HepG2 (cell line): Measurements from ENCODE around the gene PTCRA. TPM values are rescaled to one million over a fixed set of nuclear protein-coding genes. Genes with fewer than 3 reads are reported as not detected.

Experiments used
- ADNP ChIP-seq: sonication (generic); formaldehyde crosslinking; IDR thresholded peaks from 2 replicates; pipeline ENCODE4 v1.4.0; 2020; ENCODE audit warnings: missing genetic modification reagents
- ARID4A ChIP-seq: sonication (generic); formaldehyde crosslinking; IDR thresholded peaks from 2 replicates; pipeline ENCODE4 v1.5.0; 2020; ENCODE audit warnings: mild to moderate bottlenecking, missing genetic modification reagents, borderline replicate concordance
- ARNT2 ChIP-seq: sonication (generic); formaldehyde crosslinking; IDR thresholded peaks from 2 replicates; pipeline ENCODE4 v1.8.0; 2022; ENCODE audit warnings: mild to moderate bottlenecking, low read depth, missing genetic modification reagents, moderate library complexity
- BORCS8-MEF2B ChIP-seq: sonication (generic); formaldehyde crosslinking; IDR thresholded peaks from 2 replicates; pipeline ENCODE4 v1.8.0; 2022; ENCODE audit warnings: mild to moderate bottlenecking, missing genetic modification reagents
- DMAP1 ChIP-seq: IDR thresholded peaks from 2 replicates; pipeline ENCODE4 v1.6.1; 2016
- E2F1 ChIP-seq: sonication (generic); formaldehyde crosslinking; IDR thresholded peaks from 2 replicates; pipeline ENCODE4 v1.5.0; 2020; ENCODE audit warnings: missing genetic modification reagents
- ELF3 ChIP-seq: IDR thresholded peaks from 2 replicates; pipeline ENCODE4 v1.6.1; 2016; ENCODE audit warnings: missing genetic modification reagents, missing compliant biosample characterization
- SAP130 ChIP-seq: IDR thresholded peaks from 2 replicates; pipeline ENCODE4 v1.6.1; 2016; ENCODE audit warnings: low read depth
- YEATS4 ChIP-seq: sonication (generic); formaldehyde crosslinking; IDR thresholded peaks from 2 replicates; pipeline ENCODE4 v1.4.0; 2020; ENCODE audit warnings: missing genetic modification reagents, borderline replicate concordance
- ZBTB7B ChIP-seq: sonication (generic); formaldehyde crosslinking; IDR thresholded peaks from 2 replicates; pipeline ENCODE4 v1.4.0; 2020; ENCODE audit warnings: missing genetic modification reagents
- ZNF496 ChIP-seq: sonication (generic); formaldehyde crosslinking; IDR thresholded peaks from 2 replicates; pipeline ENCODE4 v1.8.1; 2023; ENCODE audit warnings: mild to moderate bottlenecking, moderate library complexity, missing genetic modification reagents; ENCODE audit not compliant: insufficient replicate concordance
- ZNF556 ChIP-seq: sonication (generic); formaldehyde crosslinking; IDR thresholded peaks from 2 replicates; pipeline ENCODE4 v1.4.0; 2020; ENCODE audit warnings: mild to moderate bottlenecking, missing genetic modification reagents, borderline replicate concordance
- ZNF580 ChIP-seq: IDR thresholded peaks from 2 replicates; pipeline ENCODE4 v1.6.1; 2016; ENCODE audit warnings: low read depth, borderline replicate concordance
- ZNF678 ChIP-seq: sonication (generic); formaldehyde crosslinking; IDR thresholded peaks from 2 replicates; pipeline ENCODE4 v1.4.0; 2020; ENCODE audit warnings: mild to moderate bottlenecking, missing genetic modification reagents
- polyA plus RNA-seq, 8 experiments: library from polyadenylated mRNA; depleted of rRNA in 3 of 8; stranded (reverse) in 7 of 8; unstranded in 1 of 8; fragments of >200 nt; fragmentation: Illumina TruSeq in 4 of 8; extraction: Trizol in 4 of 8; gene quantifications; 2 replicates each; pipeline versions ENCODE4 v1.2.1 to v1.2.3, GENCODE V29; 2011 to 2016; ENCODE audit warnings: low read depth in 4 of 8, missing spikeins in 1 of 8, mixed read lengths in 1 of 8; ENCODE audit not compliant: insufficient read depth in 1 of 8
- total RNA-seq, 5 experiments: library from RNA; depleted of rRNA; stranded (reverse); fragments of >200 nt; fragmentation: Illumina TruSeq; extraction: Trizol; gene quantifications; 2 replicates each; pipeline ENCODE4 v1.2.3, GENCODE V29; 2016; ENCODE audit warnings: low read depth in 1 of 5
- TF ChIP-seq, protein P1 (sequence below): sonication (generic); formaldehyde crosslinking; IDR thresholded peaks from 2 replicates; pipeline ENCODE4 v1.8.0; 2022; ENCODE audit warnings: missing genetic modification reagents, mild to moderate bottlenecking, inconsistent platforms, borderline replicate concordance
- TF ChIP-seq, protein P2 (sequence below): sonication (generic); formaldehyde crosslinking; IDR thresholded peaks from 2 replicates; pipeline ENCODE4 v1.5.0; 2020; ENCODE audit warnings: mild to moderate bottlenecking, missing genetic modification reagents
- TF ChIP-seq, protein P3 (sequence below): sonication (generic); formaldehyde crosslinking; IDR thresholded peaks from 2 replicates; pipeline ENCODE4 v1.4.0; 2020; ENCODE audit warnings: mild to moderate bottlenecking, missing genetic modification reagents

Gene PTCRA
- total and polyA plus RNA-seq, 2 of the 13 experiments (the other 11 are each of a cell fraction or from before 2014, with no cell fraction given) = not detected

DNA sequence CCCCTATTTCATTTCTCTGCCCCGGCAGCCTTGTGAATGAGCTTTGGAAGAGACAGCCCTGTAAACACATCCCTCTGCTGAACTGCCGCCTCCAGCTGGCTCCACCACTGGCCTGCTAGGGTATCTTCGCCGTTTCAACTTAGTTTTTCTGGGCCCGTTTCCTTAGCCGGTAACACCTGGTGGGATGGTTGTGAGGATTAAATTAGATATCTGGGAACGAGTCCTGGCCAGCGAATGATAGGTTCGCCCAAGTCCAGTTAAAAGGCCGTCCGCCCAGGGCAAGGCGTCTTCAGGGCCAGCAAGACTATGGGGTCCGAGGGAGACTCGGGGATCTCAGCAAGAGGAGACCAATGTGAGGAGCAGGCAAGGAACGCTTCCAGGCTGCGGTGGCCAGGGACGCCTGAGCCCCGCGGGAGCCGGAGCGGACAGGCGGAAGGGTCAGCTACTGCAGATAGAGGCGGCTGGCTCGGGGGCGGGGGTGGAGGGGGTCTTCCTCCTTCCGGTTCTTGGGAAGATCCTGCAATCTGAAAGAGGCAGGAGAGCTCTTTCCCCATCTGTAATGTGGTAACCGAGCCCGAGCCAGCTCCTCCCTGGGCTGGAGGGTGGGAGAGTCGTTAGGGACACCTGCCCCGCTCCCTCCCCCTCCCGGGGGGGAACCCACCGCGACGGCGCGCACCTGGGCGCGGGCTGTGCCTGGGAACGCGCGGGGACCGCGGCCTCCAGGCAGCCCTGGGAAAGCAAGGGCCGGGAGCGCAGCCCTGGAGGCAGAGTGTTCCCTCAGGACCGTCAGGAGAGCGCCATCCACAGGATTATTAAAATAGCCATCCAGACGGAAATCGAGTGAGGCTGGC is 4.5 kb upstream of the PTCRA start (continued):
- peak; percentile 52; the same call in 1 of the 2 replicates for TF ChIP-seq ARID4A
- TF ChIP-seq DMAP1 (CRISPR knock-in tag) = 0 out of 2 replicates have a peak, but pooled peaks have one; percentile 8
- TF ChIP-seq SAP130 (CRISPR knock-in tag) = peak; percentile 38; the same call in 1 of the 2 replicates
- TF ChIP-seq, protein P1, sequence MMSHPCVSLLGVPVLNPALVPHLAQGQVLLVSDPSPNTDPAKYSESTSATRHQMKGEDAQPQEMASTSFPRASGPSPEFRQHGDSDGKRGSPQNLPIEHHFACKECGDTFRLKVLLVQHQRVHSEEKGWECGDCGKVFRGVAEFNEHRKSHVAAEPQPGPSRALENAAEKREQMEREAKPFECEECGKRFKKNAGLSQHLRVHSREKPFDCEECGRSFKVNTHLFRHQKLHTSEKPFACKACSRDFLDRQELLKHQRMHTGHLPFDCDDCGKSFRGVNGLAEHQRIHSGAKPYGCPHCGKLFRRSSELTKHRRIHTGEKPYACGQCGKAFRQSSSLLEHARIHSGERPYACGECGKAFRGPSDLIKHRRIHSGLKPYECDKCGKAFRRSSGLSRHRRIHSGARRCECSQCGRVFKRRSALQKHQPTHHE (CRISPR knock-in tag) = no peak
- TF ChIP-seq ELF3 (CRISPR knock-in tag) = no peak
- TF ChIP-seq ZNF678 = no peak
- no peak for TF ChIP-seq ZNF496 (CRISPR knock-in tag)
- no peak for TF ChIP-seq E2F1 (CRISPR knock-in tag)
- no peak for TF ChIP-seq ZNF556 (CRISPR knock-in tag)
- peak; percentile 42; the same call in 1 of the 2 replicates for TF ChIP-seq BORCS8-MEF2B (CRISPR knock-in tag)
- 0 out of 2 replicates have a peak, but pooled peaks have one; percentile 20 for TF ChIP-seq ZNF580 (CRISPR knock-in tag)
- peak; percentile 37; the same call in 1 of the 2 replicates for TF ChIP-seq ZBTB7B (CRISPR knock-in tag)
- 0 out of 2 replicates have a peak, but pooled peaks have one; percentile 38 for TF ChIP-seq YEATS4 (CRISPR knock-in tag)
- TF ChIP-seq, protein P2, sequence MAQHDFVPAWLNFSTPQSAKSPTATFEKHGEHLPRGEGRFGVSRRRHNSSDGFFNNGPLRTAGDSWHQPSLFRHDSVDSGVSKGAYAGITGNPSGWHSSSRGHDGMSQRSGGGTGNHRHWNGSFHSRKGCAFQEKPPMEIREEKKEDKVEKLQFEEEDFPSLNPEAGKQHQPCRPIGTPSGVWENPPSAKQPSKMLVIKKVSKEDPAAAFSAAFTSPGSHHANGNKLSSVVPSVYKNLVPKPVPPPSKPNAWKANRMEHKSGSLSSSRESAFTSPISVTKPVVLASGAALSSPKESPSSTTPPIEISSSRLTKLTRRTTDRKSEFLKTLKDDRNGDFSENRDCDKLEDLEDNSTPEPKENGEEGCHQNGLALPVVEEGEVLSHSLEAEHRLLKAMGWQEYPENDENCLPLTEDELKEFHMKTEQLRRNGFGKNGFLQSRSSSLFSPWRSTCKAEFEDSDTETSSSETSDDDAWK (CRISPR knock-in tag) = no peak
- TF ChIP-seq ARNT2 (CRISPR knock-in tag) = peak; percentile 46; the same call in 1 of the 2 replicates
- TF ChIP-seq, protein P3, sequence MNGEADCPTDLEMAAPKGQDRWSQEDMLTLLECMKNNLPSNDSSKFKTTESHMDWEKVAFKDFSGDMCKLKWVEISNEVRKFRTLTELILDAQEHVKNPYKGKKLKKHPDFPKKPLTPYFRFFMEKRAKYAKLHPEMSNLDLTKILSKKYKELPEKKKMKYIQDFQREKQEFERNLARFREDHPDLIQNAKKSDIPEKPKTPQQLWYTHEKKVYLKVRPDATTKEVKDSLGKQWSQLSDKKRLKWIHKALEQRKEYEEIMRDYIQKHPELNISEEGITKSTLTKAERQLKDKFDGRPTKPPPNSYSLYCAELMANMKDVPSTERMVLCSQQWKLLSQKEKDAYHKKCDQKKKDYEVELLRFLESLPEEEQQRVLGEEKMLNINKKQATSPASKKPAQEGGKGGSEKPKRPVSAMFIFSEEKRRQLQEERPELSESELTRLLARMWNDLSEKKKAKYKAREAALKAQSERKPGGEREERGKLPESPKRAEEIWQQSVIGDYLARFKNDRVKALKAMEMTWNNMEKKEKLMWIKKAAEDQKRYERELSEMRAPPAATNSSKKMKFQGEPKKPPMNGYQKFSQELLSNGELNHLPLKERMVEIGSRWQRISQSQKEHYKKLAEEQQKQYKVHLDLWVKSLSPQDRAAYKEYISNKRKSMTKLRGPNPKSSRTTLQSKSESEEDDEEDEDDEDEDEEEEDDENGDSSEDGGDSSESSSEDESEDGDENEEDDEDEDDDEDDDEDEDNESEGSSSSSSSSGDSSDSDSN (CRISPR knock-in tag) = peak; percentile 62; the same call in 1 of the 2 replicates
- peak; percentile 40; the same call in 1 of the 2 replicates for TF ChIP-seq ADNP
